ENCODE results near the gene GNB3.

GRCh38 chr12:6795088-6795487 lies 45.6 kb upstream of the GNB3 start:
- TF ChIP-seq CTCF (IDR thresholded peaks at IDR 0.05) (no peak), USF1 (IDR thresholded peaks at IDR 0.05; ENCODE audit: borderline replicate concordance, low read depth) (no peak)

Data from SK-N-SH (cell line).